NCI-H1105 treated with DMSO at 0.1 percent for 48 hours (cell line): ENCODE measurements around the gene RTL10.
A peak's percentile ranks its signal among the peaks of the same experiment; 100 is the strongest.

Source experiments
- DNase-seq: peaks from one replicate; lab custom pipeline; 2025; lab: John Stamatoyannopoulos, UW

The RTL10 gene

GRCh38 chr22:19862619-19863246 is 8.1 kb upstream of the RTL10 start:
- DNase-seq = no peak

GRCh38 chr22:19859861-19860510 is 5.3 kb upstream of the RTL10 start:
- DNase-seq = no peak

GRCh38 chr22:19857382-19857781 is 2.7 kb upstream of the RTL10 start:
- DNase-seq = no peak

- peak; percentile 76 for DNase-seq
These were observed 1.1 kb upstream of the RTL10 start for GRCh38 chr22:19855504-19856409.

GRCh38 chr22:19853879-19854777 is 546 bp downstream of the RTL10 start:
- no peak for DNase-seq

GRCh38 chr22:19853058-19853878 is 1.4 kb downstream of the RTL10 start:
- DNase-seq = no peak

- no peak for DNase-seq
These were observed 2.4 kb downstream of the RTL10 start for GRCh38 chr22:19852177-19852781.

- DNase-seq = no peak
These were observed 3.1 kb downstream of the RTL10 start for GRCh38 chr22:19851291-19852176.

GRCh38 chr22:19850763-19851109 is 3.9 kb downstream of the RTL10 start:
- no peak for DNase-seq

GRCh38 chr22:19849835-19850762 is 4.6 kb downstream of the RTL10 start:
- no peak for DNase-seq

- no peak for DNase-seq
These were observed 6.1 kb downstream of the RTL10 start for GRCh38 chr22:19848298-19849224.

GRCh38 chr22:19847345-19847632 is 7.4 kb downstream of the RTL10 start:
- DNase-seq = no peak

- no peak for DNase-seq
These were observed 7.9 kb downstream of the RTL10 start for GRCh38 chr22:19846620-19847344.

GRCh38 chr22:19845054-19845722 is 9.5 kb downstream of the RTL10 start:
- no peak for DNase-seq

- DNase-seq = no peak
These were observed 10.2 kb downstream of the RTL10 start for GRCh38 chr22:19844377-19845053.

- DNase-seq = no peak
These were observed 10.8 kb downstream of the RTL10 start for GRCh38 chr22:19843857-19844376.
